GM12892 (cell line): Measurements from ENCODE around the gene FANCC.

Source experiments
- POLR2A ChIP-seq: IDR thresholded peaks from 2 replicates; pipeline ENCODE4 v1.6.1; 2011; ENCODE audit warnings: low read depth, low read length, control low read depth
- POLR2AphosphoS5 ChIP-seq: IDR thresholded peaks from 2 replicates; pipeline ENCODE4 v1.6.1; 2011; ENCODE audit warnings: low read depth, low read length, control low read depth
- TAF1 ChIP-seq: IDR thresholded peaks from 2 replicates; pipeline ENCODE4 v1.6.1; 2011; ENCODE audit warnings: low read depth, mild to moderate bottlenecking, control low read depth, low read length, borderline replicate concordance

DNA sequence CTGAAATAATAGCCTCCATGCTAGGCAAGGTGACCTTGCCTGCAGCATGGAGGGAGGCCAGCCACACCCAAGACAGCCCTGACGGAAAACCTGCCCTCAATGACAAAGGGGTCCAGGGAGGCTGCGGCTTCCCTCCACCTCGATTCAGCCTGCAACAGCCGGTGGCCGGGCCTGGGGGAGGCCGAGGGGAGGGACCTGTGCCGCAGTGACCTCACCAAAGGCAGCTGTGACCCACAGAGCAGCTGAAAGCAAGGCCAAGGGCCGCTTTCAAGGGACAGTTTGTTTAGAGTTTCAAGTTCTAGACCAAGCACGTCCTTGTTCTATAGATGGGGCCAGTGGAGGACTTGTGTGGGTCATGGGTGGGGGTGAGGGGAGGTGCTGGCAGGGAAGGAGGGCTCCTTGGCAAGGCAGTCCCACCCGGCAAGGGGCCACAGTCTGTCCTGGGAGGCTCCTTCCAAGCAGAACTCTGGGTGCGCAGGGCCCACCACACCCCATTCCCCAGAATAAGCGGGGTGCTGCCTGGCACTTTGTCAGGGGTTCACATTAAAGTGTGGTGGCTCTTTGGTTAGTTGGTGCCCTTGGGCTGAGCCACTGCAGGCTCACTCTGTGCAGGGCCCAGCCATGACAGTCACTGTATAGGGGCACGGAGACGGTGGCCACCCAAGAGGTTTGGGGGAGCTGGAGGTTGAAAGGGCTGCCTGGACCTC, 226.5 kb downstream of the FANCC start:
- TF ChIP-seq POLR2AphosphoS5 (no peak), POLR2A (no peak), TAF1 (no peak)
